Activated CD4-positive, alpha-beta T cell treated with anti-CD3 and anti-CD28 coated beads, Interleukin-2, amount 10 ng/mL, durations not matched to agents 24 days and 14 days (primary cell): ENCODE data around the gene DNM3. TPM values are rescaled to one million over a fixed set of nuclear protein-coding genes. Genes with fewer than 3 reads are reported as not detected.

Experiments used
- DNase-seq: peaks from one replicate; pipeline ENCODE4 v3.0.0; 2022
- H3K27ac Mint-ChIP-seq: one replicate; pipeline ENCODE4 v1.8.0; 2022; ENCODE audit warnings: mild to moderate bottlenecking, mixed read lengths
- H3K27me3 Mint-ChIP-seq: one replicate; pipeline ENCODE4 v1.8.0; 2022; ENCODE audit warnings: mixed read lengths
- H3K36me3 Mint-ChIP-seq: one replicate; pipeline ENCODE4 v1.8.0; 2022; ENCODE audit warnings: low read depth, mild to moderate bottlenecking, mixed read lengths
- H3K4me1 Mint-ChIP-seq: one replicate; pipeline ENCODE4 v1.8.0; 2021; ENCODE audit warnings: mixed read lengths
- H3K4me3 Mint-ChIP-seq: one replicate; pipeline ENCODE4 v1.8.0; 2022; ENCODE audit warnings: mild to moderate bottlenecking, moderate library complexity, mixed read lengths
- H3K9me3 Mint-ChIP-seq: one replicate; pipeline ENCODE4 v1.8.0; 2021; ENCODE audit warnings: mixed read lengths
- intact Hi-C: fragments of 100-400 bp; cut with micrococcal nuclease; formaldehyde crosslinking; loops from one replicate; pipeline ENCODE4 v1.15.1; 2023
- total RNA-seq: library from RNA; stranded (reverse); gene quantifications from 2 replicates; pipeline ENCODE4 v1.2.3, GENCODE V29; 2022

The DNM3 gene
- total RNA-seq, 1 donor from 2014 or later = 0.42 TPM

DNA sequence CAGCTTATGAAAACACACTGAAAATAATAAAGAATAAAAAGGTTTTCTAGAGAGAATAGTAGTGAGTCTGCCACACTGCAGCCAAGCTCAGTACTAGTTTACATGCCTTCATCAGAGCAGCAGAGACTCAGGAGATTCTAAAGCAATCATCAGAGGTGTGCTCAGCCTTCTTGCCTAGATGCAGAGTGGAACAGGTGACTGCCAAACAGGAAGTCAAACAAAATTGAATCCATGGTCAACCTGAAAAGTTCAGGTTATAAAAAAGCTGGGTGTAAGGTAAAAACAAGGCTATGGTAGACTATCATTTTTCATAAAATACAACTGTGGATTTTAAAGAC is 413.9 kb downstream of the DNM3 start:
- Mint-ChIP-seq H3K27me3 (no peaks in the 10 kb centered on the region), H3K4me1 (peaks cover 22% of the 10 kb centered on the region), H3K27ac (peak overlapping the region; percentile 78), H3K9me3 (peaks cover 26% of the 10 kb centered on the region), H3K4me3 (peak overlapping the region; percentile 28), H3K36me3 (peaks cover 12% of the 10 kb centered on the region)
- intact Hi-C loops = no loop called here
- DNase-seq = no peak

- Mint-ChIP-seq H3K4me1 (peaks cover 28% of the 10 kb centered on the region), H3K9me3 (peaks cover 18% of the 10 kb centered on the region), H3K4me3 (no peak overlapping the region), H3K27me3 (no peaks in the 10 kb centered on the region), H3K36me3 (peaks cover 14% of the 10 kb centered on the region), H3K27ac (peak overlapping the region; percentile 5)
- intact Hi-C loops = loop anchor here (1.0 kb wide), 1 partner anchor 371 kb away; no protein-coding TSS in a partner anchor
- no peak for DNase-seq
These were observed 424.6 kb downstream of the DNM3 start for GRCh38 chr1:172265905-172266304.

DNA sequence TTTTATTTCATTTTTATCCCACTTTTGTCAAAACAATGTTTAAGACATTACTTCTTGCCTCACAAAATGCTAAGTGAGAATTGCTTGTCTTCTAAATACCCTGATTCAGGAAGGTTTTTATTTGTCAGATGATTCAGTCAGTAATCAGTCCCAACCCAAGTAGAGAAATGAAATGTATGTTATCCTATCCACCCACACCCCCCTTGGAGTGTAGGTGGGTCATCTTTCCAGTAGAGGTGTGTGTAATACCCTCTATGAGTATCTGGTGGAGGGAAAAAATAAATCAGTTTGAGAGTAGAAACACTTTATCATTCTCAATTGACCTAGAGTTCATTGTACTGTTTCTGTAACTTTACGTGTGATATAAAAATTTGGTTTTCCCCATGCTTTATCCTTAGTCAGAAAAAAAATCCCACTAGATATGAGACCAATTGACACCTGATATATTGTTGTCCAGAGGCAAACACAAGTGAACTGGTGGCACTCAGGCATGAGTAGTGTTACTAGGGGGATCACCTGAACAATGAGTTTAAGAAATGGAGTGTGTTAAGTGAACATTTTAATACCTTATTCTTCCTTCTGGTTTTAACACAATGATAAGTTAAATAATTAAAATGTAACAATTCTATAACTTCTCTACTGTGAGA is 425.4 kb downstream of the DNM3 start:
- Mint-ChIP-seq H3K36me3 (peaks cover 9% of the 10 kb centered on the region), H3K4me1 (peaks cover 33% of the 10 kb centered on the region), H3K9me3 (peaks cover 14% of the 10 kb centered on the region), H3K27ac (peak overlapping the region; percentile 76), H3K27me3 (no peaks in the 10 kb centered on the region), H3K4me3 (peak overlapping the region; percentile 1)
- no peak for DNase-seq
- intact Hi-C loops = loop anchor here (1.0 kb wide), 1 partner anchor 371 kb away; no protein-coding TSS in a partner anchor

GRCh38 chr1:172268237-172268636 is 426.9 kb downstream of the DNM3 start:
- no peaks in the 10 kb centered on the region for H3K27me3 Mint-ChIP-seq
- DNase-seq = no peak
- H3K9me3 Mint-ChIP-seq = peaks cover 8% of the 10 kb centered on the region
- H3K27ac Mint-ChIP-seq = no peak overlapping the region
- peaks cover 8% of the 10 kb centered on the region for H3K36me3 Mint-ChIP-seq
- H3K4me3 Mint-ChIP-seq = no peak overlapping the region
- peaks cover 33% of the 10 kb centered on the region for H3K4me1 Mint-ChIP-seq
- intact Hi-C loops = no loop called here

DNA sequence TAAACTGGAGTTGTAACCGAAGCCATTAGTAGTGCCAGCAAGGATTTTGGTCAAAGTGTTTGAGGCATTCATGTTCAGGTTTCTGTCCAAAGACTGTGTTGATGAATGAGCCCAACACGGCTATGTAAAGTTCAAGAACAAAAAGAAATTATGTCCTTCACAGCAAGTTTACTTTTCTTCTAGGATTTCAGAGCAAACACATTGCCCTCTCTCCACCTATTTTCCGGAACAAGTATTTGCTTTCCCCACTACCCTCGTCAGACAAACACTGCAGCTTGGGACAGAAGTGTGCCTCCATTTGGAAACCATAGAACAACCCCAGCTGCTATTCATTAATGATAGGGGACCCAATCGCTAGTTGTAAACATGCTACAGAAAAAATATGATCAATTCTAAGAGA is 427.8 kb downstream of the DNM3 start:
- peaks cover 40% of the 10 kb centered on the region for H3K4me1 Mint-ChIP-seq
- intact Hi-C loops = no loop called here
- no peak overlapping the region for H3K4me3 Mint-ChIP-seq
- H3K27me3 Mint-ChIP-seq = no peaks in the 10 kb centered on the region
- H3K9me3 Mint-ChIP-seq = peaks cover 4% of the 10 kb centered on the region
- H3K27ac Mint-ChIP-seq = peak overlapping the region; percentile 88
- DNase-seq = no peak
- H3K36me3 Mint-ChIP-seq = peaks cover 5% of the 10 kb centered on the region

GRCh38 chr1:172269644-172270043 is 428.3 kb downstream of the DNM3 start:
- H3K9me3 Mint-ChIP-seq = no peaks in the 10 kb centered on the region
- peak overlapping the region; percentile 88 for H3K27ac Mint-ChIP-seq
- H3K4me3 Mint-ChIP-seq = peak overlapping the region; percentile 29
- H3K27me3 Mint-ChIP-seq = no peaks in the 10 kb centered on the region
- intact Hi-C loops = loop anchor here (1.0 to 10.0 kb wide), 9 partner anchors 88 to 527 kb away; partner anchors contain the start of genes SUCO and VAMP4
- H3K4me1 Mint-ChIP-seq = peaks cover 44% of the 10 kb centered on the region
- DNase-seq = no peak
- peaks cover 3% of the 10 kb centered on the region for H3K36me3 Mint-ChIP-seq

- no peak for DNase-seq
- Mint-ChIP-seq H3K27ac (peak overlapping the region; percentile 88), H3K36me3 (peaks cover 3% of the 10 kb centered on the region), H3K4me3 (peak overlapping the region; percentile 41), H3K9me3 (no peaks in the 10 kb centered on the region), H3K27me3 (no peaks in the 10 kb centered on the region), H3K4me1 (peaks cover 45% of the 10 kb centered on the region)
- intact Hi-C loops = loop anchor here (1.0 to 10.0 kb wide), 9 partner anchors 88 to 528 kb away; partner anchors contain the start of genes SUCO and VAMP4
These were observed 429.3 kb downstream of the DNM3 start for GRCh38 chr1:172270605-172271004.

- intact Hi-C loops = loop anchor here (5.0 to 10.0 kb wide), 7 partner anchors 120 to 530 kb away; partner anchors contain the start of genes SUCO and VAMP4
- no peak for DNase-seq
- no peak overlapping the region for H3K27ac Mint-ChIP-seq
These were observed 430.8 kb downstream of the DNM3 start for GRCh38 chr1:172272087-172272486.

DNA sequence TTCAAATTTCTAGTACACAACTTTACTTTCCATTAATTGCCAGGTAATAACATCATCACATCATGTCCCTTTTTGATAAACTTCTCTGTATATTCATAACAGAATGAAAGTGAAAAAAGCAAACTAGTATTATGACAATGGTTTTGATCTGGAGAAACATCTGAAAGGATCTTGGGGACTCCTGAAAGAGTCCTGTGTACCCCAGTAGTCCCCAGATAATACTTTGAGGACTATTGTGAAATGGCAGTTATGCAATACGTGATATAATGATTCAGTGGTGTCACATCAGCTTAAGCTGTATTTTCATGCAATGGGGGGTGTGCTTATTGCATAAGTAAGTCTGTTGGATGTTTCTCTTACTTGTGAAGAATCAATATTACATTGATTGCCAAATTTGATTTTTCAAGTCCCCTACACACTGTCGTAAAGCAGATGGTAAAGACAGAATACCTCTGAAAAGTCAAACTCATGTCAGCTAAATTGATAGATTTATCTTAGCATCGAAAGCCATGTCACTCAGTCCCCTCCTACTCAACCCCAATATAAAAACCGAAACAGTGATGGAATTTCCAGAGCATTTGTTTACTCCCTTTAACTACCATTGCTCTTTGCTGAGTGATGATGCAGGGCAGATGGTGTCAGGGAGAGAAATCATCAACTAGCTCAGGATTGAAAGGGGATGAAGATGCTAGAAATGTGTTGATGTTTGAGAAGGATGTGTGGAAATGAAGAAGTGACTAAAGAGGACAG is 432.5 kb downstream of the DNM3 start:
- Mint-ChIP-seq H3K4me3 (peak overlapping the region; percentile 21), H3K36me3 (peaks cover 3% of the 10 kb centered on the region), H3K4me1 (peaks cover 35% of the 10 kb centered on the region), H3K9me3 (no peaks in the 10 kb centered on the region), H3K27me3 (no peaks in the 10 kb centered on the region), H3K27ac (peak overlapping the region; percentile 84)
- intact Hi-C loops = loop anchor here (1.0 to 10.0 kb wide), 9 partner anchors 64 to 532 kb away; partner anchors contain the start of genes SUCO and VAMP4
- no peak for DNase-seq

More at GRCh38 chr1:172272087-172272486, 430.8 kb downstream of the DNM3 start:
- Mint-ChIP-seq H3K9me3 (no peaks in the 10 kb centered on the region), H3K27me3 (no peaks in the 10 kb centered on the region), H3K36me3 (peaks cover 3% of the 10 kb centered on the region), H3K4me1 (peaks cover 36% of the 10 kb centered on the region), H3K4me3 (no peak overlapping the region)

DNA sequence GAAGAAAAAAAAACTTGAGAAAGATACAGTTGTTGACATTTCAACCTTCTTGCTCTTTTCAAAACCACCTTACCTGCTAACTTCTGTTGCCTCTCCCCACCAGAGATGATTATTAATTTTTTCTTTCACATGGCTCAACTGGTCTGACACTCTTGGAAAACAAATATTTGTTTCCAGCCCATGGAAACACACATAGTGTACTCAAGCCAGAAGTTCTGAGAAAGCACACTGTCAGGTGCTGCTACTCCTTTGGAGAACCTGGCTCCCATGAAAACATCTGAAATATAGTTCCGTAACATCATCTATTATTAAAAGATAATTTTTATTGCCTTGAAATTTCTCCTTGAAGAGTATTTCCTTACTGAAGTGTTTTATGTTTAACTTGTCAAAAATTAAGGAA is 434.2 kb downstream of the DNM3 start:
- H3K27ac Mint-ChIP-seq = no peak overlapping the region
- no peaks in the 10 kb centered on the region for H3K27me3 Mint-ChIP-seq
- H3K4me3 Mint-ChIP-seq = no peak overlapping the region
- peaks cover 21% of the 10 kb centered on the region for H3K4me1 Mint-ChIP-seq
- H3K9me3 Mint-ChIP-seq = peaks cover 6% of the 10 kb centered on the region
- intact Hi-C loops = loop anchor here (10.0 kb wide), 3 partner anchors 259 to 461 kb away; partner anchors contain the start of gene SUCO
- DNase-seq = no peak
- no peaks in the 10 kb centered on the region for H3K36me3 Mint-ChIP-seq

- H3K27me3 Mint-ChIP-seq = no peaks in the 10 kb centered on the region
- no peaks in the 10 kb centered on the region for H3K36me3 Mint-ChIP-seq
- no peak overlapping the region for H3K27ac Mint-ChIP-seq
- intact Hi-C loops = loop anchor here (10.0 kb wide), 3 partner anchors 259 to 461 kb away; partner anchors contain the start of gene SUCO
- peaks cover 6% of the 10 kb centered on the region for H3K9me3 Mint-ChIP-seq
- DNase-seq = no peak
- H3K4me3 Mint-ChIP-seq = no peak overlapping the region
- H3K4me1 Mint-ChIP-seq = peaks cover 18% of the 10 kb centered on the region
These were observed 435.0 kb downstream of the DNM3 start for GRCh38 chr1:172276120-172276818.

DNA sequence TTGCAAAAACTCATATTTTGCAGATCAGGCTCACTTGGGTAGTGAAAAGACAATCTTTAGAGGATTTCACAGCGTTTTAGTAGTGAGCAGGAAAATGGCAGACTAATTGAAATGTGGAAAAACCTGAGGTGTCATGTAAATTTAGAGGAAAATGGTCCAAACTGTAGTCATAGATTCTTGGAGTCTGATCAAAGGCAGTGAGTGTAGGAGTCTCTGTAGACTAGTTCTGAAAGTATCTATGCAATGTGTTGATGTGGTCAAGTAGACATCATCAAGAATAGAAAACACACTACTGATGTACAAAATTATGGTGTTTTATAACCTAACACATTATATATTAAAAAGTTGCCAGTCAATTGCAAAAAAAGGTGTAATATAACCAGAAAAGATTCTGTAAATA is 436.0 kb downstream of the DNM3 start:
- no peaks in the 10 kb centered on the region for H3K36me3 Mint-ChIP-seq
- no peak overlapping the region for H3K4me3 Mint-ChIP-seq
- H3K27ac Mint-ChIP-seq = no peak overlapping the region
- peaks cover 10% of the 10 kb centered on the region for H3K9me3 Mint-ChIP-seq
- peaks cover 16% of the 10 kb centered on the region for H3K4me1 Mint-ChIP-seq
- intact Hi-C loops = loop anchor here (10.0 kb wide), 3 partner anchors 258 to 462 kb away; partner anchors contain the start of gene SUCO
- H3K27me3 Mint-ChIP-seq = no peaks in the 10 kb centered on the region
- DNase-seq = no peak

DNA sequence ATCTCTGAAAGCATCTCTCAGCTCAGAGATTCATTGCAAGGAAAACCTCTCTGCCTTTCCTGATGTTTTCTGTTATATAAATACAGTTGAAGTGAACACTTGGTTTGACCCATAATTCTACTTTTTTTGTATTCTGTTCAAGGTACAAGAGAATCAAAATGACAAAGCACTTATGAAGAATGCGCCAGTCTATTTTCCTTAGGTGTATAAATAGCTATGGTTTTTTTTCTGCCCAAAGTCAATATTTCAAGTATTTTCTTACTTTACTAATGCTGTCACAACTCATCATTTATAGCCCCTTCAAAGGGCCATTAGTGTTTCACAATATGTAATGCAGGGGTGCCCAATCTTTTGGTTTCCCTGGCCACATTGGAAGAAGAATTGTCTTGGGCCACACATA is 436.7 kb downstream of the DNM3 start:
- H3K4me1 Mint-ChIP-seq = peaks cover 16% of the 10 kb centered on the region
- intact Hi-C loops = loop anchor here (10.0 kb wide), 3 partner anchors 257 to 463 kb away; partner anchors contain the start of gene SUCO
- no peak for DNase-seq
- H3K9me3 Mint-ChIP-seq = peaks cover 11% of the 10 kb centered on the region
- H3K4me3 Mint-ChIP-seq = no peak overlapping the region
- H3K36me3 Mint-ChIP-seq = no peaks in the 10 kb centered on the region
- no peak overlapping the region for H3K27ac Mint-ChIP-seq
- no peaks in the 10 kb centered on the region for H3K27me3 Mint-ChIP-seq
